Peyer's patch (tissue), 4 donors: Measurements from ENCODE around the gene NOXO1. TPM values are rescaled to one million over a fixed set of nuclear protein-coding genes. Genes with fewer than 3 reads are reported as not detected.

Experiments used
- DNase-seq, 3 donors: peaks; one replicate each; pipeline ENCODE4 v3.0.0-alpha.2; 2017 to 2019
- H3K27ac ChIP-seq, 4 donors: fragments of 200-600 bp; sonication (generic); one replicate each; pipeline ENCODE4 v1.5.1; 2016 to 2019
- H3K27me3 ChIP-seq, 2 donors: fragments of 200-600 bp; sonication (generic); one replicate each; pipeline ENCODE4 v1.5.1; 2019
- H3K36me3 ChIP-seq, 3 donors: fragments of 200-600 bp; sonication (generic); one replicate each; pipeline ENCODE4 v1.5.1; 2016 to 2019
- H3K4me1 ChIP-seq, 4 donors: fragments of 200-600 bp; sonication (generic); one replicate each; pipeline ENCODE4 v1.5.1; 2016 to 2019
- H3K4me3 ChIP-seq, 4 donors: fragments of 200-600 bp; sonication (generic); 1 replicate in 3 of 4; 2 replicates in 1 of 4; pipeline ENCODE4 v1.5.1; 2016 to 2019; ENCODE audit warnings: mild to moderate bottlenecking in 1 of 4
- H3K9me3 ChIP-seq, 4 donors: fragments of 200-600 bp; sonication (generic); one replicate each; pipeline ENCODE4 v1.5.1; 2016 to 2019; ENCODE audit warnings: mild to moderate bottlenecking in 1 of 4
- POLR2A ChIP-seq, 2 donors: fragments of 450-650 bp; IDR thresholded peaks; one replicate each; pipeline ENCODE4 v1.5.1; 2017; ENCODE audit warnings: antibody characterized with exemption in 2 of 2, mild to moderate bottlenecking in 2 of 2, moderate library complexity in 2 of 2
- total RNA-seq, 4 donors: library from RNA; depleted of rRNA; stranded (reverse); fragments of >200 nt; gene quantifications; one replicate each; pipeline ENCODE4 v1.1.0, GENCODE V29; 2016
- TF ChIP-seq, protein P1 (sequence below), 6 experiments: fragments of 450-650 bp in 4 of 6; fragments of 200-600 bp in 2 of 6; sonication (generic) in 1 of 6; IDR thresholded peaks; one replicate each; pipeline ENCODE4 v1.5.1; 2017 to 2019; ENCODE audit warnings: antibody characterized with exemption in 6 of 6, mild to moderate bottlenecking in 3 of 6, moderate library complexity in 1 of 6

The NOXO1 gene
- total RNA-seq, 4 donors from 2014 or later: 8.6 to 23.1 (median 11.3) TPM

DNA sequence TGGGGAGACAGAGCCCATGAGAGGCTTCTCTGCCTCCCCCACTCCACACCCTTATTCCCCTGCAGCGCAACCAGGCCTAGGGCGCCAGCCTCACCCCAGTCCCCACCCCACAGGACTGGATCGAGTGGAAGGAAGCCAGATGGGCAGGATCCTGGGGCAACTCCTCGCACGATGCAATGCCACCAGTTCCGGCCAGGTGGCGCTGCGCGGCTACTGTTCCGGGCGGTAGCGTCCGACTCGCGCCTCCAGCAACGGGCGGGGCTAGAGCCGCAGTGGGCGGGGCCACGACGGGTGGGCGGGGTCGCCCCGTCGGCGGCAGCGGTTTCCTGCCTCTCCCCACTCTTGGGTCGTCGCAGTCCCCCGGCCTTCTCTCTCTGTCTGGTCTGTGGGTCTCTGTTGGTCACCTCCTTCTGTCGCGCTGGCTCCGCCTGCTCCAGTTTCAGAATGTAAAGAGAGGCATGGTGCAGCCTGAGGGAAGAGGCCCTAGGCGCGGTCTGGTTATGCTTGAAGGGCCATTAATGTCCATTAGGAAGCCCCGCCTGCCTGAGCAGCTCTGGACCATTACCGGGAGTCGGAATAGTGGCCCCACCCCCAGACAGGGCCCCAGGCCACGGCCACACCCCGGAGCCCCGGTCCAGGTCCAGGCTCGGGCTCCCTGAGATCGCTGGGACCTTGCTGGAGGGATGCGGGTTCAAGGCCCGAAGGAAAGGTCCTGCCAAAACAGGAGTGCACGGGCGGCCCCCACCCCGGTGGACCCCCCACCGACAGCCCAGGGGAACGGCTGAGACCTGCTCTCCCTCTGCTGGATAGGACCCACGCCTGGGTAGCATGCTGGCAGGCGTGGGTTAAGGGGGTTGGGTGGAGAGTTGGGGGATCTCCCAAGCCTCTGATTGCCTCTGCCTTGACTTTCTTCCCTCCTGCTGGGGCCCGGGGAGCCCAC, 42.1 kb upstream of the NOXO1 start:
- Histone ChIP-seq H3K4me1 (peaks cover 4 to 52% (median 19%) of the 10 kb centered on the region in 4 donors), H3K27me3 (peaks cover 0 to 18% of the 10 kb centered on the region in 2 donors), H3K4me3 (peak overlapping the region; percentile 13 to 43 (median 28)), H3K36me3 (no peaks in the 10 kb centered on the region), H3K9me3 (no peaks in the 10 kb centered on the region), H3K27ac (peak overlapping the region; percentile 44 to 80 (median 68))
- peak in 1 of 2 donors; percentile 41 for TF ChIP-seq POLR2A (IDR thresholded peaks at IDR 0.05)
- TF ChIP-seq, protein P1, sequence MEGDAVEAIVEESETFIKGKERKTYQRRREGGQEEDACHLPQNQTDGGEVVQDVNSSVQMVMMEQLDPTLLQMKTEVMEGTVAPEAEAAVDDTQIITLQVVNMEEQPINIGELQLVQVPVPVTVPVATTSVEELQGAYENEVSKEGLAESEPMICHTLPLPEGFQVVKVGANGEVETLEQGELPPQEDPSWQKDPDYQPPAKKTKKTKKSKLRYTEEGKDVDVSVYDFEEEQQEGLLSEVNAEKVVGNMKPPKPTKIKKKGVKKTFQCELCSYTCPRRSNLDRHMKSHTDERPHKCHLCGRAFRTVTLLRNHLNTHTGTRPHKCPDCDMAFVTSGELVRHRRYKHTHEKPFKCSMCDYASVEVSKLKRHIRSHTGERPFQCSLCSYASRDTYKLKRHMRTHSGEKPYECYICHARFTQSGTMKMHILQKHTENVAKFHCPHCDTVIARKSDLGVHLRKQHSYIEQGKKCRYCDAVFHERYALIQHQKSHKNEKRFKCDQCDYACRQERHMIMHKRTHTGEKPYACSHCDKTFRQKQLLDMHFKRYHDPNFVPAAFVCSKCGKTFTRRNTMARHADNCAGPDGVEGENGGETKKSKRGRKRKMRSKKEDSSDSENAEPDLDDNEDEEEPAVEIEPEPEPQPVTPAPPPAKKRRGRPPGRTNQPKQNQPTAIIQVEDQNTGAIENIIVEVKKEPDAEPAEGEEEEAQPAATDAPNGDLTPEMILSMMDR (IDR thresholded peaks at IDR 0.05): peak; percentile 97 to 99 (median 99)
- DNase-seq: peak; percentile 90 to 99 (median 97)

DNA sequence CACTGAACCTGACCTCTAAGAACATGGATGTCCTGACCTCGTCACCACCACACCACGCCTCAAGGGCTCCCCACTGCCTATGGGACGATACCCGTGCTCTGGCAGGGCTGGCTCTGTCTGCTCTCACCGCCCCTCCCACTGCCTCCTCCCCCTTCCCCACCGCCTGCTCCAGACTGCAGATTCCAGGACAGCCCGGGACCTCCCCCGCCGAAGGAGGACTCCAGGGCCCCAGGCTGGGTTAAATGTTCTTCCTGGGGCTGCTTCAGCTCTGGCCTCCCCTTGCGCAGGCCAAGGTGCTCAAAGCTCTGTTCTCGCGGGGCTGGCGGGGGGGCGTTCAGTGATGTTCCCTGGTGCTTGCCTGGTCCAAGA, 41.4 kb upstream of the NOXO1 start:
- H3K4me1 ChIP-seq: peaks cover 4 to 46% (median 19%) of the 10 kb centered on the region in 4 donors
- DNase-seq: no peak
- TF ChIP-seq, protein P1 (IDR thresholded peaks at IDR 0.05): no peak
- no peak for TF ChIP-seq POLR2A (IDR thresholded peaks at IDR 0.05)
- H3K36me3 ChIP-seq: no peaks in the 10 kb centered on the region
- H3K9me3 ChIP-seq: no peaks in the 10 kb centered on the region
- peak overlapping the region in 3 of 4 donors; percentile 13 to 43 (median 40) for H3K4me3 ChIP-seq
- peaks cover 0 to 18% of the 10 kb centered on the region in 2 donors for H3K27me3 ChIP-seq
- peak overlapping the region in 2 of 4 donors; percentile 4 to 76 for H3K27ac ChIP-seq

DNA sequence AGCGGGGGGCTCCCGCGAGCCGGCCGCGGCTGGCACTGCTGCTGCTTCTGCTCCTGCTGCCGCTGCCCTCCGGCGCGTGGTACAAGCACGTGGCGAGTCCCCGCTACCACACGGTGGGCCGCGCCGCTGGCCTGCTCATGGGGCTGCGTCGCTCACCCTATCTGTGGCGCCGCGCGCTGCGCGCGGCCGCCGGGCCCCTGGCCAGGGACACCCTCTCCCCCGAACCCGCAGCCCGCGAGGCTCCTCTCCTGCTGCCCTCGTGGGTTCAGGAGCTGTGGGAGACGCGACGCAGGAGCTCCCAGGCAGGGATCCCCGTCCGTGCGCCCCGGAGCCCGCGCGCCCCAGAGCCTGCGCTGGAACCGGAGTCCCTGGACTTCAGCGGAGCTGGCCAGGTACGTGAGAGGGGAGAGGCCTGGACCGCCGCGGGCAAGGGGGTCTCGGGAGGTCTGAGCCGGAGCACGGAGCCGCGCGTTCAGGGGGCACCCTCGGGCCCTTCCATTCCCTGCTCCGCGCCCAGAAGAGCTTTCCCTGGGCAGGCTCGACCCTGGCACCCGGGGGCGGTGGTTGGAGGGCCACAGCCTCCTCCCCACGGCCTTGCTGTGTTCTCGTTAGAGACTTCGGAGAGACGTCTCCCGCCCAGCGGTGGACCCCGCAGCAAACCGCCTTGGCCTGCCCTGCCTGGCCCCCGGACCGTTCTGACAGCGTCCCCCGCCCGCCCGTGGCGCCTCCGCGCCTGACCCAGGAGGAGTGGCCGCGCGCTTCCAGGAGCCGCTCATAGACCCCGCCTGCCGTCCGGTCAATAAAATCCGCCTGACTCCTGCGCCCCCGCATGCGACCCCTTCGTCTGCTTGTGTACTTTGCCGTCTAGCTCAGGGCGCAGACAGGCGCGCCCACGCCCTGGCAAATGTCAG, 38.9 kb upstream of the NOXO1 start:
- Histone ChIP-seq H3K9me3 (no peaks in the 10 kb centered on the region), H3K27ac (no peak overlapping the region), H3K4me3 (peak overlapping the region in 2 of 4 donors; percentile 7 to 16), H3K4me1 (peaks cover 4 to 31% (median 13%) of the 10 kb centered on the region in 4 donors), H3K36me3 (no peaks in the 10 kb centered on the region), H3K27me3 (peaks cover 0 to 18% of the 10 kb centered on the region in 2 donors)
- DNase-seq: no peak
- no peak for TF ChIP-seq POLR2A (IDR thresholded peaks at IDR 0.05)
- TF ChIP-seq, protein P1 (IDR thresholded peaks at IDR 0.05): no peak

DNA sequence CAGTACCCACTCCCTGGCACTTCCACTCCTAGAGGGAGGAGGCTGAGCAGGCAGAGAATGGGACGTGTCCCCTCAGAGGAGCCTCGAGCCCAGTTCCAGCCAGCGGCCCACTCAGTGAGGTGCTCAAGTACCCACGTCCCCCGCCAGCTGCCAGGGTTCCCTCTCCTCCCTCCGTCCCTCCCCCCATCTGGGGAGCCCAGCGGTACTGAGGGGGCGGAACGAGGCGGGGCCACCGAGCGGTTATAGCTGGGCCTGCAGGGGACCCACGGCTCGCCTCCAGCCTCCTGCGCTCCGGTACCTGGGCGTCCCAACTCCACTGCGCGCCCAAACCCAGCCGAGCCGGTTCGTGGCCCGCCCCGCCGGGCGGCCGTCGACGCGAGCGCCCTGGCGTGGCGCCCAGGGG, 38.2 kb upstream of the NOXO1 start, which contains the start of gene NPW:
Gene NPW (plus strand): TSS at position 268 of the 403 bp plus-strand sequence.
- Histone ChIP-seq H3K27ac (no peak within 1 kb of the TSS), H3K36me3 (no peaks in the 10 kb centered on the region), H3K4me3 (peak within 1 kb of the TSS in 2 of 4 donors; percentile 7 to 16), H3K27me3 (peaks cover 0 to 18% of the 10 kb centered on the region in 2 donors), H3K4me1 (peaks cover 4 to 31% (median 13%) of the 10 kb centered on the region in 4 donors), H3K9me3 (no peaks in the 10 kb centered on the region)
- DNase-seq: no peak
- TF ChIP-seq, protein P1 (IDR thresholded peaks at IDR 0.05): no peak
- no peak for TF ChIP-seq POLR2A (IDR thresholded peaks at IDR 0.05)

DNA sequence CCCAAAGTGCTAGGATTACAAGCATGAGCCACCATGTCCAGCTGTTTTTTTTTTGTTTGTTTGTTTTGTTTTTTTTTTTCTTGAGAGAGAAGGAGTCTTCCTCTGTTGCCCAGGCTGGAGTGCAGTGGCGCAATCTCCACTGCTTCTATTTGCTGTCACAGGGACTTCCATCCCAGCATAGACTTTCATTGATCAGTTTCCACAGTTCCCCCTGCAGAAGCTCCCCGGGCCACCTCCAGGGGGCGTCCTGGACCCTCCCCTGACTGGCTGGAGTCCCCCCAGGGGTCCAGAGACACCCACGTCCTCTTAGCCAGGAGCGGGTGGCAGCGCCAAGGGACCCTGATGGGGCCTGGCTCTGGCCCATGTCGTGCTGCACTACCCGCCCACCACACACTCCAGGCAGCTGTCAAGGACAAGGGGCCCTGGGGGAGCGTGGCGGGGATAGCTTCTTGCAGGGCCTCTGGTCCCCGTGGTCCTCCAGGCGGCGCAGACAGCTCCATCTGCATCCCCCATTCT, 35.2 kb upstream of the NOXO1 start:
- Histone ChIP-seq H3K4me1 (peaks cover 0 to 15% (median 6%) of the 10 kb centered on the region in 4 donors), H3K36me3 (no peaks in the 10 kb centered on the region), H3K9me3 (no peaks in the 10 kb centered on the region), H3K27me3 (peaks cover 0 to 18% of the 10 kb centered on the region in 2 donors), H3K27ac (peak overlapping the region in 1 of 4 donors; percentile 71), H3K4me3 (no peak overlapping the region)
- TF ChIP-seq, protein P1 (IDR thresholded peaks at IDR 0.05): no peak
- no peak for TF ChIP-seq POLR2A (IDR thresholded peaks at IDR 0.05)
- DNase-seq: no peak
